Esophagus squamous epithelium (tissue), 4 donors: ENCODE data around the gene AGBL1.

Experiments
- CTCF ChIP-seq, 6 experiments: fragments of 450-650 bp in 4 of 6; fragments of 200-600 bp in 2 of 6; sonication (generic) in 2 of 6; IDR thresholded peaks; one replicate each; pipeline ENCODE4 v1.5.1; 2016 to 2019; ENCODE audit warnings: antibody characterized with exemption in 6 of 6, mild to moderate bottlenecking in 4 of 6, moderate library complexity in 4 of 6
- POLR2A ChIP-seq, 4 donors: fragments of 450-650 bp; IDR thresholded peaks; one replicate each; pipeline ENCODE4 v1.6.1; 2017; ENCODE audit warnings: antibody characterized with exemption in 4 of 4, mild to moderate bottlenecking in 4 of 4, moderate library complexity in 3 of 4

- TF ChIP-seq CTCF (IDR thresholded peaks at IDR 0.05) (no peak), POLR2A (IDR thresholded peaks at IDR 0.05) (no peak)
Measured at GRCh38 chr15:86961669-86962068, 882.0 kb downstream of the AGBL1 start.
